IMR-90 (cell line): ENCODE measurements around the gene FAM151A. TPM values are rescaled to one million over a fixed set of nuclear protein-coding genes. Genes with fewer than 3 reads are reported as not detected.

ENCODE experiments used
- ATAC-seq: fragments of 200-7000 bp; cut with Tn5 transposase; 2 replicates; pipeline ENCODE4 v1.9.1; 2020; ENCODE audit warnings: low read depth, mild to moderate bottlenecking, moderate library complexity
- BruUV-seq: library from RNA; stranded (reverse); fragments of 400-500 nt; replicated peaks from 2 replicates; lab custom pipeline; 2021; lab: Mats Ljungman, UMichigan
- CTCF ChIA-PET: fragments of 300-600 bp; formaldehyde crosslinking; extraction: SDS; loops from one replicate; lab custom pipeline; 2021; ENCODE audit warnings: antibody characterized with exemption; lab: Yijun Ruan, JAX
- POLR2A ChIA-PET: fragments of 300-600 bp; sonication (Branson Sonifier 250); formaldehyde crosslinking; loops from one replicate; lab custom pipeline; 2022; ENCODE audit warnings: antibody characterized with exemption; ENCODE audit not compliant: unreplicated experiment; lab: Charles Lee
- DNase-seq: peaks from one replicate; pipeline ENCODE4 v3.0.0; 2013
- H2AFZ ChIP-seq: replicated peaks from 2 replicates; pipeline ENCODE3; 2013; ENCODE audit warnings: low read length, mild to moderate bottlenecking; ENCODE audit not compliant: poor library complexity
- H2AK5ac ChIP-seq: 2 replicates; pipeline ENCODE4 v1.6.1; 2013; ENCODE audit warnings: low read depth, low read length, inconsistent platforms
- H2AK9ac ChIP-seq: replicated peaks from 2 replicates; pipeline ENCODE3; 2013; ENCODE audit warnings: mild to moderate bottlenecking, low read depth, low read length, moderate library complexity; ENCODE audit not compliant: poor library complexity
- H2BK120ac ChIP-seq: 2 replicates; pipeline ENCODE4 v1.6.1; 2013; ENCODE audit warnings: low read depth, low read length, inconsistent platforms
- H2BK15ac ChIP-seq: 3 replicates; pipeline ENCODE4 v1.6.1; 2013; ENCODE audit warnings: low read depth, low read length, inconsistent platforms
- H2BK20ac ChIP-seq: 2 replicates; pipeline ENCODE4 v1.6.1; 2013; ENCODE audit warnings: low read depth, mild to moderate bottlenecking, inconsistent platforms, low read length, moderate library complexity
- H2BK5ac ChIP-seq: 2 replicates; pipeline ENCODE4 v1.6.1; 2013; ENCODE audit warnings: mild to moderate bottlenecking, low read depth, low read length, inconsistent platforms; ENCODE audit not compliant: poor library complexity, severe bottlenecking
- H3K14ac ChIP-seq: replicated peaks from 2 replicates; pipeline ENCODE4 v1.6.1; 2013; ENCODE audit warnings: low read depth, low read length, inconsistent platforms
- H3K18ac ChIP-seq: 2 replicates; pipeline ENCODE4 v1.6.1; 2013; ENCODE audit warnings: low read depth, low read length, control low read depth
- H3K23ac ChIP-seq: 2 replicates; pipeline ENCODE4 v1.6.1; 2013; ENCODE audit warnings: low read depth, low read length, inconsistent platforms
- H3K27ac ChIP-seq: 2 replicates; pipeline ENCODE4 v1.5.1; 2013; ENCODE audit warnings: mild to moderate bottlenecking, control low read depth, low read length; ENCODE audit not compliant: insufficient read depth
- H3K27me3 ChIP-seq: 2 replicates; pipeline ENCODE4 v1.6.1; 2013; ENCODE audit warnings: low read length; ENCODE audit not compliant: control insufficient read depth, insufficient read depth
- H3K36me3 ChIP-seq: 2 replicates; pipeline ENCODE4 v1.6.1; 2013; ENCODE audit warnings: low read length, mixed read lengths; ENCODE audit not compliant: control insufficient read depth, insufficient read depth
- H3K4ac ChIP-seq: 2 replicates; pipeline ENCODE4 v1.6.1; 2013; ENCODE audit warnings: low read depth, low read length, inconsistent platforms
- H3K4me1 ChIP-seq: 2 replicates; pipeline ENCODE4 v1.6.1; 2013; ENCODE audit warnings: low read length, mixed read lengths; ENCODE audit not compliant: control insufficient read depth, insufficient read depth
- H3K4me2 ChIP-seq: 2 replicates; pipeline ENCODE4 v1.6.1; 2013; ENCODE audit warnings: low read depth, mild to moderate bottlenecking, control low read depth, low read length, moderate library complexity
- H3K4me3 ChIP-seq: 2 replicates; pipeline ENCODE4 v1.5.1; 2013; ENCODE audit warnings: low read depth, mild to moderate bottlenecking, control low read depth, low read length, moderate library complexity; ENCODE audit not compliant: insufficient read depth
- H3K56ac ChIP-seq: 2 replicates; pipeline ENCODE4 v1.6.1; 2013; ENCODE audit warnings: low read length, inconsistent platforms; ENCODE audit not compliant: insufficient read depth; ENCODE audit errors: extremely low read depth
- H3K79me1 ChIP-seq, 2 experiments: 2 replicates each; pipeline ENCODE4 v1.6.1; 2013; ENCODE audit warnings: low read length in 2 of 2, inconsistent platforms in 1 of 2, low read depth in 1 of 2
- H3K9ac ChIP-seq: 2 replicates; pipeline ENCODE4 v1.6.1; 2013; ENCODE audit warnings: low read depth, low read length, control low read depth
- H3K9me1 ChIP-seq: 2 replicates; pipeline ENCODE4 v1.6.1; 2013; ENCODE audit warnings: low read length, inconsistent platforms; ENCODE audit not compliant: insufficient read depth
- H3K9me3 ChIP-seq: 2 replicates; pipeline ENCODE4 v1.6.1; 2013; ENCODE audit warnings: low read length; ENCODE audit not compliant: control insufficient read depth, insufficient read depth
- H4K20me1 ChIP-seq: 2 replicates; pipeline ENCODE4 v1.6.1; 2013; ENCODE audit warnings: low read length, inconsistent platforms; ENCODE audit not compliant: insufficient read depth
- H4K5ac ChIP-seq: 2 replicates; pipeline ENCODE4 v1.6.1; 2013; ENCODE audit warnings: mild to moderate bottlenecking, low read depth, low read length, control low read depth
- H4K8ac ChIP-seq, 2 experiments: 2 replicates each; pipeline ENCODE4 v1.6.1; 2013; ENCODE audit warnings: low read depth in 2 of 2, low read length in 2 of 2, control low read depth in 1 of 2, inconsistent platforms in 1 of 2
- H4K91ac ChIP-seq: 2 replicates; pipeline ENCODE4 v1.6.1; 2013; ENCODE audit warnings: low read depth, low read length, inconsistent platforms; ENCODE audit not compliant: insufficient read depth
- BHLHE40 ChIP-seq: fragments of 150-350 bp; IDR thresholded peaks from 2 replicates; pipeline ENCODE4 v1.6.1; 2016; ENCODE audit warnings: mild to moderate bottlenecking, low read depth, low read length
- CEBPB ChIP-seq: IDR thresholded peaks from 2 replicates; pipeline ENCODE4 v1.6.1; 2012; ENCODE audit warnings: low read depth, low read length, improper control_type of control experiment
- CHD1 ChIP-seq: IDR thresholded peaks from 2 replicates; pipeline ENCODE4 v1.6.1; 2012; ENCODE audit warnings: low read depth, low read length, improper control_type of control experiment
- CTCF ChIP-seq: conservative IDR thresholded peaks from 2 replicates; pipeline ENCODE4 v1.5.1; 2012; ENCODE audit warnings: mild to moderate bottlenecking, low read depth, low read length, improper control_type of control experiment
- ELK1 ChIP-seq: fragments of 150-350 bp; IDR thresholded peaks from 2 replicates; pipeline ENCODE4 v1.6.1; 2016; ENCODE audit warnings: low read depth, mild to moderate bottlenecking, low read length, moderate library complexity, borderline replicate concordance
- FOS ChIP-seq: fragments of 150-350 bp; IDR thresholded peaks from 2 replicates; pipeline ENCODE4 v1.6.1; 2016; ENCODE audit warnings: low read depth, low read length
- MAFK ChIP-seq: IDR thresholded peaks from 2 replicates; pipeline ENCODE4 v1.6.1; 2012; ENCODE audit warnings: low read depth, low read length, improper control_type of control experiment
- MAZ ChIP-seq: IDR thresholded peaks from 2 replicates; pipeline ENCODE4 v1.6.1; 2012; ENCODE audit warnings: low read depth, mild to moderate bottlenecking, low read length, improper control_type of control experiment, moderate library complexity, borderline replicate concordance
- MXI1 ChIP-seq: IDR thresholded peaks from 2 replicates; pipeline ENCODE4 v1.6.1; 2012; ENCODE audit warnings: low read depth, mild to moderate bottlenecking, low read length, moderate library complexity, borderline replicate concordance
- NFE2L2 ChIP-seq: fragments of 150-350 bp; IDR thresholded peaks from 2 replicates; pipeline ENCODE4 v1.6.1; 2016; ENCODE audit warnings: low read depth, mild to moderate bottlenecking, low read length
- POLR2A ChIP-seq: IDR thresholded peaks from 2 replicates; pipeline ENCODE4 v1.6.1; 2012; ENCODE audit warnings: mild to moderate bottlenecking, low read depth, low read length
- RAD21 ChIP-seq: IDR thresholded peaks from 2 replicates; pipeline ENCODE4 v1.6.1; 2012; ENCODE audit warnings: low read length, improper control_type of control experiment
- RCOR1 ChIP-seq: IDR thresholded peaks from 2 replicates; pipeline ENCODE4 v1.6.1; 2012; ENCODE audit warnings: mild to moderate bottlenecking, low read length, improper control_type of control experiment; ENCODE audit not compliant: insufficient replicate concordance
- RFX5 ChIP-seq: IDR thresholded peaks from 2 replicates; pipeline ENCODE4 v1.8.0; 2012; ENCODE audit warnings: low read depth, mild to moderate bottlenecking, low read length, moderate library complexity
- SMC3 ChIP-seq: fragments of 150-350 bp; IDR thresholded peaks from 2 replicates; pipeline ENCODE4 v1.6.1; 2016; ENCODE audit warnings: low read depth, mild to moderate bottlenecking, antibody characterized with exemption, low read length, moderate library complexity
- WGBS, 2 experiments: methylation state at CpG; one replicate each; pipeline versions ENCODE4 v1.1.5 to v1.1.7; 2013; ENCODE audit warnings: missing lambda C conversion rate in 2 of 2; ENCODE audit not compliant: insufficient read length in 1 of 2; ENCODE audit errors: extremely low coverage in 2 of 2; 5-methylcytosine and 5-hydroxymethylcytosine counted together
- dilution Hi-C: fragments of 300-500 bp; cut with HindIII; formaldehyde crosslinking; loops from one replicate; pipeline ENCODE4 v1.14.3; 2018; ENCODE audit warnings: low sequenced_read_pairs; ENCODE audit not compliant: unreplicated experiment
- in situ Hi-C: fragments of 300-500 bp; cut with MboI; formaldehyde crosslinking; loops from 3 replicates; pipeline ENCODE4 v1.14.3; 2019; ENCODE audit warnings: low sequenced_read_pairs, inconsistent platforms, mixed read lengths
- intact Hi-C: fragments of 100-400 bp; cut with micrococcal nuclease; formaldehyde crosslinking; loops from 2 replicates; pipeline ENCODE4 v1.10.0; 2022
- polyA plus RNA-seq, 3 experiments: library from polyadenylated mRNA; depleted of rRNA; stranded (reverse); fragments of >200 nt; gene quantifications; 2 replicates each; pipeline ENCODE4 v1.2.3, GENCODE V29; 2012; ENCODE audit warnings: low replicate concordance in 1 of 3
- total RNA-seq: library from RNA; depleted of rRNA; stranded (reverse); fragments of >200 nt; gene quantifications from 2 replicates; pipeline ENCODE4 v1.2.3, GENCODE V29; 2012
- TF ChIP-seq, protein P1 (sequence below): fragments of 150-350 bp; IDR thresholded peaks from 2 replicates; pipeline ENCODE4 v1.6.1; 2017; ENCODE audit warnings: mild to moderate bottlenecking, antibody characterized with exemption, low read length, low read depth

Gene FAM151A
- total and polyA plus RNA-seq, 2 of the 4 experiments (the other 2 are of a cell fraction), result not detected

DNA sequence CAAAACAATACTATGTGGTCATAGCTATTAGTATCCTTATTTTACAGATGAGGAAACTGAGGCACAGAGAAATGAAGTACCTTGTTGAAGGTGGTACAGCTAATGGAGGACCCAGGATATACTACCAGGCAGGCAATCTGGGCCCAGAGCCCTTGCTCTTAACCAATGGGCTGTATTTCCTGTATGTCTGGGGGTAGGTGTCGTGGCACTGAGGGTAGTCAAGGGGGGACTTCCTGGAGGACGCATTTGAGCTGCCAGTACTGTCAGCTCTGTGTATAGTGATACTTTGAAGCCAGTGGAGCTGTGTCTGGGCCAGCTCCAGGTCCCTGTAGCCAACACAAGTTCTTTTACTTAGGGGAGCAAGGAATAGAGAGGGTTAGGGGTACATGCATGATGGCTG, 34.9 kb downstream of the FAM151A start:
- no peak overlapping the region for H2BK120ac ChIP-seq
- no peak overlapping the region for H2BK5ac ChIP-seq
- no peak overlapping the region for H3K27ac ChIP-seq
- no peak overlapping the region for H3K23ac ChIP-seq
- H2BK15ac ChIP-seq, result no peak overlapping the region
- H3K27me3 ChIP-seq, result no peaks in the 10 kb centered on the region; the same call in 1 of the 2 replicates
- H3K9ac ChIP-seq, result no peak overlapping the region
- ChIA-PET POLR2A (no interaction called here), CTCF (interaction anchor here (0.5 kb wide), 1 partner anchor 22 kb away, joined by 6 read pairs; no protein-coding TSS in a partner anchor)
- no peaks in the 10 kb centered on the region for H3K9me3 ChIP-seq
- no peak overlapping the region for H3K4ac ChIP-seq
- no peaks in the 10 kb centered on the region for H3K9me1 ChIP-seq
- no peaks in the 10 kb centered on the region for H3K36me3 ChIP-seq
- no peak for ATAC-seq
- no peak overlapping the region for H3K4me3 ChIP-seq
- no peak overlapping the region for H2AK5ac ChIP-seq
- H3K4me1 ChIP-seq, result peaks cover 2% of the 10 kb centered on the region; the same call in 1 of the 2 replicates
- no peak overlapping the region for H4K91ac ChIP-seq
- H2BK20ac ChIP-seq, result no peak overlapping the region
- in situ Hi-C loops (no loop called here), dilution Hi-C loops (no loop called here), intact Hi-C loops (no loop called here)
- no TSS peak for BruUV-seq
- no peak overlapping the region for H3K56ac ChIP-seq
- H3K18ac ChIP-seq, result no peak overlapping the region
- no CpG with 5 or more reads among the region's 2 CpGs for WGBS, 2 experiments
- no peak overlapping the region for H4K5ac ChIP-seq
- no peak overlapping the region for H3K4me2 ChIP-seq
- H3K79me1 ChIP-seq, result no peaks in the 10 kb centered on the region
- no peak overlapping the region for H2AK9ac ChIP-seq
- no peak for DNase-seq
- H4K20me1 ChIP-seq, result no peaks in the 10 kb centered on the region
- H4K8ac ChIP-seq, result no peak overlapping the region
- no peak overlapping the region for H2AFZ ChIP-seq
- H3K14ac ChIP-seq, result no peak overlapping the region
- TF ChIP-seq NFE2L2 (no peak), RAD21 (no peak), CEBPB (no peak), BHLHE40 (no peak), MAFK (no peak), SMC3 (no peak), ELK1 (no peak), CTCF (no peak), RFX5 (no peak), CHD1 (no peak), MXI1 (no peak), RCOR1 (no peak), FOS (no peak), POLR2A (no peak), MAZ (no peak)
- TF ChIP-seq, protein P1, sequence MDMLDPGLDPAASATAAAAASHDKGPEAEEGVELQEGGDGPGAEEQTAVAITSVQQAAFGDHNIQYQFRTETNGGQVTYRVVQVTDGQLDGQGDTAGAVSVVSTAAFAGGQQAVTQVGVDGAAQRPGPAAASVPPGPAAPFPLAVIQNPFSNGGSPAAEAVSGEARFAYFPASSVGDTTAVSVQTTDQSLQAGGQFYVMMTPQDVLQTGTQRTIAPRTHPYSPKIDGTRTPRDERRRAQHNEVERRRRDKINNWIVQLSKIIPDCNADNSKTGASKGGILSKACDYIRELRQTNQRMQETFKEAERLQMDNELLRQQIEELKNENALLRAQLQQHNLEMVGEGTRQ, result no peak
